Measurements from ENCODE around the gene UQCC5.

DNA sequence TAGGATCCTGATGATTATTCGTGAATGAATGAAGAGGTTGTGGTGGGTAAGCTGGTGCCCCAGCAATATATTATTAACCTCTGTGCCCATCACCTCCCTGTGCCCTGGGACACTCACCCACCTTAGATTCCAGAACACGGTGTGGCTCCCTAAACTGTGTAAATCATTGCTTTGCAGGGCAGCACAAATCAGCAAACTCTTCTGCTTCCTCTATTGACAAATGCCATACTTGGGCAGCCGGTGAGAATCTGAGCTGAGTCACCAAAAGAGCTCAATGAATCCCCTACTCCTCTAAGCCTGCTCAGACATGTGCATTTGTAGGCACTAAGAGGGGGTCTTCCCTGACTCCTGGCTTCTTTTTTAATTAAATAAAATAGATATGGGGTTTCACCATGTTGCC lies 15.7 kb downstream of the UQCC5 start:
- TF ChIP-seq POLR2A (IDR thresholded peaks at IDR 0.05; ENCODE audit: low read length) (no peak), RFX5 (IDR thresholded peaks at IDR 0.05) (no peak), NPAS2 (CRISPR knock-in tag; IDR thresholded peaks at IDR 0.05; ENCODE audit: borderline replicate concordance) (no peak), CTCF (IDR thresholded peaks at IDR 0.05) (no peak), REST (IDR thresholded peaks at IDR 0.05) (no peak), KDM1A (IDR thresholded peaks at IDR 0.05; ENCODE audit: low read depth) (no peak), RAD21 (conservative IDR thresholded peaks at IDR 0.05 in 1 of 2, IDR thresholded peaks at IDR 0.05 in 1 of 2) (no peak), HDAC2 (IDR thresholded peaks at IDR 0.05) (no peak), GATA3 (IDR thresholded peaks at IDR 0.05; ENCODE audit: borderline replicate concordance) (no peak), RCOR1 (IDR thresholded peaks at IDR 0.05; ENCODE audit: low read depth, low read length) (no peak), SREBF2 (IDR thresholded peaks at IDR 0.05) (no peak)
- TF ChIP-seq, protein P1, sequence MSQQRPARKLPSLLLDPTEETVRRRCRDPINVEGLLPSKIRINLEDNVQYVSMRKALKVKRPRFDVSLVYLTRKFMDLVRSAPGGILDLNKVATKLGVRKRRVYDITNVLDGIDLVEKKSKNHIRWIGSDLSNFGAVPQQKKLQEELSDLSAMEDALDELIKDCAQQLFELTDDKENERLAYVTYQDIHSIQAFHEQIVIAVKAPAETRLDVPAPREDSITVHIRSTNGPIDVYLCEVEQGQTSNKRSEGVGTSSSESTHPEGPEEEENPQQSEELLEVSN (IDR thresholded peaks at IDR 0.05; ENCODE audit: borderline replicate concordance, low read depth): no peak
- TF ChIP-seq, protein P2, sequence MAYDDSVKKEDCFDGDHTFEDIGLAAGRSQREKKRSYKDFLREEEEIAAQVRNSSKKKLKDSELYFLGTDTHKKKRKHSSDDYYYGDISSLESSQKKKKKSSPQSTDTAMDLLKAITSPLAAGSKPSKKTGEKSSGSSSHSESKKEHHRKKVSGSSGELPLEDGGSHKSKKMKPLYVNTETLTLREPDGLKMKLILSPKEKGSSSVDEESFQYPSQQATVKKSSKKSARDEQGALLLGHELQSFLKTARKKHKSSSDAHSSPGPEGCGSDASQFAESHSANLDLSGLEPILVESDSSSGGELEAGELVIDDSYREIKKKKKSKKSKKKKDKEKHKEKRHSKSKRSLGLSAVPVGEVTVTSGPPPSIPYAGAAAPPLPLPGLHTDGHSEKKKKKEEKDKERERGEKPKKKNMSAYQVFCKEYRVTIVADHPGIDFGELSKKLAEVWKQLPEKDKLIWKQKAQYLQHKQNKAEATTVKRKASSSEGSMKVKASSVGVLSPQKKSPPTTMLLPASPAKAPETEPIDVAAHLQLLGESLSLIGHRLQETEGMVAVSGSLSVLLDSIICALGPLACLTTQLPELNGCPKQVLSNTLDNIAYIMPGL (CRISPR knock-in tag; IDR thresholded peaks at IDR 0.05; ENCODE audit: borderline replicate concordance): no peak
